Measurements from ENCODE around the gene MAP3K14. TPM values are rescaled to one million over a fixed set of nuclear protein-coding genes. Genes with fewer than 3 reads are reported as not detected.

MAP3K14 gene
- total and polyA plus RNA-seq, 2 donors (not counting 1 experiment from before 2014, with no cell fraction given), result 3.6 to 5.2 TPM

- DNase-seq (ENCODE audit: low read depth in 2 of 2), result no peak
- Histone ChIP-seq H4K20me1 (ENCODE audit: control insufficient read depth, extremely low read depth, insufficient read depth, low read length) (no peaks in the 10 kb centered on the region), H3K4me1 (ENCODE audit: control insufficient read depth, extremely low read depth, insufficient read depth, low read length) (peaks cover 15% of the 10 kb centered on the region), H3K4me2 (ENCODE audit: extremely low read depth, insufficient read depth, low read length) (no peak overlapping the region), H3K27ac (ENCODE audit: insufficient read depth, low read length) (no peak overlapping the region), H3K4me3 (replicated peaks in 1 of 4; ENCODE audit: control extremely low read depth in 1 of 4, insufficient read depth in 1 of 4, low read depth in 3 of 4, low read length in 4 of 4) (no peak overlapping the region), H3K9me3 (ENCODE audit: control insufficient read depth, insufficient read depth, low read depth, low read length) (no peaks in the 10 kb centered on the region), H3K27me3 (ENCODE audit: control insufficient read depth, insufficient read depth, low read length) (no peaks in the 10 kb centered on the region), H3K36me3 (ENCODE audit: control insufficient read depth, insufficient read depth, low read length) (no peaks in the 10 kb centered on the region), H3K79me2 (ENCODE audit: control insufficient read depth, insufficient read depth, low read length) (no peaks in the 10 kb centered on the region), H2AFZ (ENCODE audit: low read length) (no peak overlapping the region), H3K9ac (ENCODE audit: insufficient read depth, low read length) (no peak overlapping the region)
- TF ChIP-seq CTCF (conservative IDR thresholded peaks at IDR 0.05 in 1 of 2, IDR thresholded peaks at IDR 0.05 in 1 of 2; ENCODE audit: low read depth in 1 of 2, low read length in 2 of 2), result no peak
- TF ChIP-seq EZH2 (IDR thresholded peaks at IDR 0.05; ENCODE audit: low read length, missing control alignments), result no peak
Measured at GRCh38 chr17:45339646-45340605, 23.1 kb upstream of the MAP3K14 start.

GRCh38 chr17:45338996-45339535 is 22.2 kb upstream of the MAP3K14 start:
- Histone ChIP-seq H3K4me2 (ENCODE audit: extremely low read depth, insufficient read depth, low read length) (no peak overlapping the region), H3K27me3 (ENCODE audit: control insufficient read depth, insufficient read depth, low read length) (no peaks in the 10 kb centered on the region), H4K20me1 (ENCODE audit: control insufficient read depth, extremely low read depth, insufficient read depth, low read length) (no peaks in the 10 kb centered on the region), H2AFZ (ENCODE audit: low read length) (no peak overlapping the region), H3K9ac (ENCODE audit: insufficient read depth, low read length) (no peak overlapping the region), H3K4me3 (replicated peaks in 1 of 4; ENCODE audit: control extremely low read depth in 1 of 4, insufficient read depth in 1 of 4, low read depth in 3 of 4, low read length in 4 of 4) (no peak overlapping the region), H3K36me3 (ENCODE audit: control insufficient read depth, insufficient read depth, low read length) (no peaks in the 10 kb centered on the region), H3K79me2 (ENCODE audit: control insufficient read depth, insufficient read depth, low read length) (no peaks in the 10 kb centered on the region), H3K4me1 (ENCODE audit: control insufficient read depth, extremely low read depth, insufficient read depth, low read length) (peaks cover 15% of the 10 kb centered on the region), H3K27ac (ENCODE audit: insufficient read depth, low read length) (no peak overlapping the region), H3K9me3 (ENCODE audit: control insufficient read depth, insufficient read depth, low read depth, low read length) (no peaks in the 10 kb centered on the region)
- TF ChIP-seq EZH2 (IDR thresholded peaks at IDR 0.05; ENCODE audit: low read length, missing control alignments), result no peak
- TF ChIP-seq CTCF (conservative IDR thresholded peaks at IDR 0.05 in 1 of 2, IDR thresholded peaks at IDR 0.05 in 1 of 2; ENCODE audit: low read depth in 1 of 2, low read length in 2 of 2), result no peak
- no peak for DNase-seq (ENCODE audit: low read depth in 2 of 2)

- Histone ChIP-seq H4K20me1 (ENCODE audit: control insufficient read depth, extremely low read depth, insufficient read depth, low read length) (no peaks in the 10 kb centered on the region), H3K27ac (ENCODE audit: insufficient read depth, low read length) (no peak overlapping the region), H3K36me3 (ENCODE audit: control insufficient read depth, insufficient read depth, low read length) (no peaks in the 10 kb centered on the region), H3K9ac (ENCODE audit: insufficient read depth, low read length) (no peak overlapping the region), H3K4me2 (ENCODE audit: extremely low read depth, insufficient read depth, low read length) (no peak overlapping the region), H2AFZ (ENCODE audit: low read length) (no peak overlapping the region), H3K79me2 (ENCODE audit: control insufficient read depth, insufficient read depth, low read length) (no peaks in the 10 kb centered on the region), H3K27me3 (ENCODE audit: control insufficient read depth, insufficient read depth, low read length) (no peaks in the 10 kb centered on the region), H3K4me3 (replicated peaks in 1 of 4; ENCODE audit: control extremely low read depth in 1 of 4, insufficient read depth in 1 of 4, low read depth in 3 of 4, low read length in 4 of 4) (no peak overlapping the region), H3K4me1 (ENCODE audit: control insufficient read depth, extremely low read depth, insufficient read depth, low read length) (peaks cover 15% of the 10 kb centered on the region), H3K9me3 (ENCODE audit: control insufficient read depth, insufficient read depth, low read depth, low read length) (no peaks in the 10 kb centered on the region)
- DNase-seq (ENCODE audit: low read depth in 2 of 2), result no peak
- TF ChIP-seq CTCF (conservative IDR thresholded peaks at IDR 0.05 in 1 of 2, IDR thresholded peaks at IDR 0.05 in 1 of 2; ENCODE audit: low read depth in 1 of 2, low read length in 2 of 2) (no peak), EZH2 (IDR thresholded peaks at IDR 0.05; ENCODE audit: low read length, missing control alignments) (no peak)
Measured at GRCh38 chr17:45338023-45338781, 21.4 kb upstream of the MAP3K14 start.
